AG10803 (cell line): ENCODE measurements around the gene PPL.

ENCODE experiments used
- DNase-seq: peaks from one replicate; pipeline ENCODE4 v3.0.0; 2010; ENCODE audit warnings: low read depth
- H3K4me3 ChIP-seq: 2 replicates; pipeline ENCODE4 v1.5.1; 2011; ENCODE audit warnings: mild to moderate bottlenecking, low read length, control low read depth
- TF ChIP-seq, protein P1 (sequence below): conservative IDR thresholded peaks from 2 replicates; pipeline ENCODE4 v1.5.1; 2011; ENCODE audit warnings: mild to moderate bottlenecking, low read length, control low read depth, inconsistent platforms

PPL gene

DNA sequence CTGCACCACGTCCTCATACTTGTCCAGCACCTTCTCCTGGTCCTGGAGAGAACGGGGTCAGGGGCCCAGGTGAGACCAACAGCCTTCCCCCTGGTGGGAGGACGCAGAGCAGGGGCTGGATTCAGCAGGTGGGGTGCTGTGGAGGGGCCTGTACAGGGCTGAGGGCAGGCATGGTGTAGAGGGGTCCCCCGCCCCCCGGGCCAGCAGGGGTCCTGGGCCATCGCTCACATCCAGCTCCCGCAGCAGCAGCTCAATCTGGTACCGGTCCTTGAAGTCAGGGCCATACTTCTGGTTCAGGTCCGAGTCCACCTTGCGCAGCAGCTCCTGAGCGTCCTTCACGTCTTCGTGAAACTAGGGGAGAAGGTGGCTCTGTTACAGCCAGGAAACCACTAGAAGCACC lies 41.6 kb downstream of the PPL start:
- TF ChIP-seq, protein P1, sequence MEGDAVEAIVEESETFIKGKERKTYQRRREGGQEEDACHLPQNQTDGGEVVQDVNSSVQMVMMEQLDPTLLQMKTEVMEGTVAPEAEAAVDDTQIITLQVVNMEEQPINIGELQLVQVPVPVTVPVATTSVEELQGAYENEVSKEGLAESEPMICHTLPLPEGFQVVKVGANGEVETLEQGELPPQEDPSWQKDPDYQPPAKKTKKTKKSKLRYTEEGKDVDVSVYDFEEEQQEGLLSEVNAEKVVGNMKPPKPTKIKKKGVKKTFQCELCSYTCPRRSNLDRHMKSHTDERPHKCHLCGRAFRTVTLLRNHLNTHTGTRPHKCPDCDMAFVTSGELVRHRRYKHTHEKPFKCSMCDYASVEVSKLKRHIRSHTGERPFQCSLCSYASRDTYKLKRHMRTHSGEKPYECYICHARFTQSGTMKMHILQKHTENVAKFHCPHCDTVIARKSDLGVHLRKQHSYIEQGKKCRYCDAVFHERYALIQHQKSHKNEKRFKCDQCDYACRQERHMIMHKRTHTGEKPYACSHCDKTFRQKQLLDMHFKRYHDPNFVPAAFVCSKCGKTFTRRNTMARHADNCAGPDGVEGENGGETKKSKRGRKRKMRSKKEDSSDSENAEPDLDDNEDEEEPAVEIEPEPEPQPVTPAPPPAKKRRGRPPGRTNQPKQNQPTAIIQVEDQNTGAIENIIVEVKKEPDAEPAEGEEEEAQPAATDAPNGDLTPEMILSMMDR, result no peak
- DNase-seq, result no peak
- H3K4me3 ChIP-seq, result no peak overlapping the region

DNA sequence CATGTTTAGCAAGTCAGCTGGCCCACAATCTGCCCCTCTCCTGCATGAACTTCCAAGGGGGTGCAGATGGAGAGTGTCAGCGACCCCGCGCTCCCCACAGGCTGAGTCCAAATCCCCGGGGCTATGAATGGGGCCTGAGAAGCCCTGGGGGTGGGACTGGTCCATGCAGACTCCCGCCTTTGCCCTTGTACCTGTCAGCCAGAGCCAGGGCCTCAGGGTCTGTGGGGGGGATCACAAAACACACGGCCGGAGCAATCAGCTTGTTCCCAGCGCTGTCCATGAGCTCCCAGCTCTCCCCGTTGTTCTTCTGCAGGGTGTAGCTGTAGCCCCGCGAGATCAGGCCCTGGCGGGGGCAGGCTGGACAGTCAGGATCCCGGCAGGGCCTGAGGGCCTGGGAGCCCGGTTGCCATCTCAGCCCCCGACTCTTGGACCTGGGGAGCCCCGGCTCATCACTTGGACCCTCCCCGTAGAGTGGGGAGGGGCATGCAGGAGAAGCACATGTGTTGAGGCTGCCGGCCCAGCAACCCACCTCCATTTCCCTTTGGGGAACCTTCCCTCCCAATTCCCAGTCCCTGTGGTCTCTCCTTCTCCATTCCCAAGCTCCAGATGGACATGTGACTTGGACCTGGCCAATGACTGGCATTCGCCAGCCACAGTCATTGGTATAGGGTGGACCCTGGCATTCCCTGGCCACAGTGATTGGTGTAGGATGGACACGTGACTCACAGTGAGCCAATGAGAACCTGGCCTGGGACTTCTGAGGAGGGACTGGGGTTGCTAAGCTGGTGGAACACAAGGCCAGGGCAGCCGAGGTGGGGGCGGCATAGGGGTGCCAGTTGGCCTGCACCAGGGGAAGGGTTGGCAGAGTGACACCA lies 42.4 kb downstream of the PPL start:
- no peak for DNase-seq
- no peak overlapping the region for H3K4me3 ChIP-seq
- TF ChIP-seq, protein P1, result no peak

DNA sequence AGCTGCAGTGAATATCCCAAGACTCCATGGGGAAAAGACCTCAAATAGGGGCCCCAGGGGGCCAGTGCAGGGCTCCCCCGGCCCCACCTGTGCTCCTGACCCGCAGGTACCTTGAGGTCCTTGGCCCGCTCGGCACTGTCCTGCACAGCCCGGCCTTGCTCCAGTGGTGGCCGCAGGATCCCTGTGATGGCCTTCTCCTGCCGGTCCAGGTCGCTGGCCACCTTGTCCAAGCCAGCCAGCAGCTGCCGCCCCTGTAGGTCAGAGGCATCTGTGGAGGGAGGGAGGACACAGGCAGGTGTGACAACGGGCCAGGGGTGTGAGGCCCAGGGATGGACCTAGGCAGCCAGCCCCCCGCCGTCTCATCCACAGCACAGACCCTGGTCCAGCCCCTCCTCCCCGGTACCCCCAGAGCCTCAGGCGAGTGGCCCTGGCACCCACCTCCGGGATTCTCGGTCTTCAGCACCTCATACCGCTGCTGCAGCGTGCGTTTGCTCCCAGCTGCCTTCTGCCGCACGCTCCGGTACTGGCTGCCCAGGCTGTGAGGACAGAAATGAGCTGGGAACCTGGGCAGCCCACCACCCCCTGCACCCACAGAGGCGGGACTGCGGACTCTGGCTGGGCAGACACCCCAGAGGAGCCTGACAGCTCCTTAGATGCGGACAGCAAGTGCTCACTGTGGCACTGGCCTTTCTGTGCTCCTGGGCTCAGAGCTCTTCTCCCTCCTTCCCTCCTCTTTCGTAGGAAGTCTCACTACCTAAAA lies 43.7 kb downstream of the PPL start:
- TF ChIP-seq, protein P1, result no peak

DNA sequence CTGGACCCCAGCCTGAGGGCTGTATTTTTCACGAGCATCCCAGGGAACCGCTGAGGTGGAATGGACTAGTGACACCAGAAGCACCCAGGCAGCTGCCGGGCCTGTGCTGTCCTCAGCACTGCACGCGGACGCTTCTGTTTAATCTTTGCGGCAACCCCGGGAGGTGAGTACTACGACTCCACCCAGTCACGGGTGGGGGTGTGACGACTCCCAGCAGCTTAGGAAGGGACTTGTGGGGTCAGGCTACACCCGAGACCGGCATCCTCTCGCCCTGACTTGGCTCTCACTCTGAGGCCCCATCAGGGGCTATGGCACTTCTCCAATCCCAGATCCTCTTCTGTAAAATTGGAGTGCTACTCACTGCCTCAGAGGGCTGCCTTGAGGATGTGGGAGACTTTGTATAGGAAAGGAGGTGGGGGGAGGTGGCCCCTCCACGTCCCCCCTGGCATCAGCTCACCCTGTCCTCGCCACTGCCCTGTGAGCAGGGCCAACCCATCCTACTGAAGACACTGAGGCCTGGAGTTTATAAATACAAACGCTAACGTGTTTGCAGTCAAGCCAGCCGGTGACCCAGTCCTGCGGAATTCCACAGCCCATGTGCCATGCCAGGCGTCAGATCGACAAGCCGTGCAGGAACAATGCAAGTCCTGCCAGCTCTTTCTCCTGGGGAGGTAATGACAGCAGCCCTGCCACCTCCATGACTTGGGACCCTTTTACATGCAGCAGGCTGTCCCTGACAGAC lies 44.4 kb downstream of the PPL start:
- TF ChIP-seq, protein P1, result no peak
- no peak overlapping the region for H3K4me3 ChIP-seq
- peak; percentile 23 for DNase-seq

More for the DNA sequence above, 43.7 kb downstream of the PPL start:
- H3K4me3 ChIP-seq, result no peak overlapping the region
- no peak for DNase-seq

DNA sequence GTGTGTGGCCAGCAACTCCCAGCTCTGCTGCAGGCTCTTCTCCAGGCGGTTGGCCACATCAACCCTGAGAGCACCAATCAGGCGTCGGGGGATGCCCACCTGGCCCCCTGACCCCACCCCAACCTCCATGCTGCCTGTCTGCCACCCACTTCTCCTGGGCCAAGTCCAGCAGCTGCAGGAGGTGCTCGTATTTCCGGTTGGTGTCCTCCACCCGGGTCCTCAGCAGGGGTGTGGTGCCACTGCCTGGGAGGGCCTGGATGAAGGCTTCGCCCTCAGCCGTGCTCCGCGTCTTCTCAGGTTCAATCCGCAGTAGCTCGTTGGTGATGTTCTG lies 45.1 kb downstream of the PPL start:
- no peak for DNase-seq
- TF ChIP-seq, protein P1, result no peak
- no peak overlapping the region for H3K4me3 ChIP-seq

DNA sequence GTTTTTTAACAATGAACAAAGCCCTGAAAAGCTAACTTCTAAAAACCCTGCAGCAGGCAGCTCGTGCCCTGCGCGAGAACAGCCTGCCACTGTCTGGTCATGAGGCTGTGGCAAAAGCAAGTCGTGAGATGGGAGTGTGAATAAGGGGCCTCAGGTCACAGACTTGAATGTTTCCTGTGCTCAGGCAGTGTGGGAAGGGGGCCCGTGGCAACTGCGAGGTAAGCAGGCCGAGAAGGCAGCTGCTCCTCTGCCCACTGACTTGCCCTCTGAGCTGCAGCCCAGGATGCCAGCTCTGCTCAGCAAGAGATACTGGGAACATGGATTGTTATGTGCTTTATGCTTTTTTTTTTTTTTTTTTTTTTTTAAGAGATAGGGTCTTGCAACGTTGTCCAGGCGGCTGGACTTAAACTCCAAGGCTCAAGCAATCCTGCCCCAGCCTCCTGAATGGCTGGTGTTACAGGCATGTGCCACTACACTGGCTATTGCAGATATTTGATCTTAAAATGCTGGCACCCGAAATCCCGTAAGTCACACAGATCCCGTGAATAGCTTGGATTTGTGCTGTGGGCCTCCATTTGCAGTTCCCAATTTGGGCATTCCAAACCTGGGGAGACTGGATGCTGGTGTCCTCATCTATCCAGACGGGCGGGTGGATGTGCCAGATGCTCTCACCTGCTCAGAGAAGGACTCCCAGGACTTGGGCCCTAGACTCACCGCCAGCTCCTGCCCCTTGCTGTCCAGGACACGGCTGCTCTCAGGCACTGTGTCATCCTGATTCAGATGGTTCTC lies 45.7 kb downstream of the PPL start:
- no peak overlapping the region for H3K4me3 ChIP-seq
- DNase-seq, result no peak
- TF ChIP-seq, protein P1, result no peak
